HAP-1 (cell line): ENCODE results near the gene SNN.

Source experiments
- DNase-seq, 2 experiments: peaks; one replicate each; pipeline ENCODE4 v3.0.0-alpha.2; 2016 to 2020; ENCODE audit warnings: low spot score in 2 of 2
- H3K27me3 ChIP-seq: fragments of 250-450 bp; sonication (Bioruptor Pico); 2 replicates; pipeline ENCODE4 v1.5.1; 2020; ENCODE audit warnings: low read depth, mild to moderate bottlenecking, moderate library complexity
- H3K36me3 ChIP-seq: fragments of 250-450 bp; sonication (Bioruptor Pico); replicated peaks from 2 replicates; pipeline ENCODE4 v1.5.1; 2020; ENCODE audit warnings: mild to moderate bottlenecking
- H3K4me1 ChIP-seq: fragments of 250-450 bp; sonication (Bioruptor Pico); 2 replicates; pipeline ENCODE4 v1.5.1; 2020; ENCODE audit warnings: mild to moderate bottlenecking
- H3K4me3 ChIP-seq: fragments of 250-450 bp; sonication (Bioruptor Pico); 2 replicates; pipeline ENCODE4 v1.5.1; 2020; ENCODE audit warnings: mild to moderate bottlenecking, moderate library complexity
- H3K9me3 ChIP-seq: fragments of 250-450 bp; sonication (Bioruptor Pico); 2 replicates; pipeline ENCODE4 v1.5.1; 2020; ENCODE audit warnings: mild to moderate bottlenecking, moderate library complexity
- in situ Hi-C: fragments of 300-500 bp; cut with MboI; formaldehyde crosslinking; loops from 3 replicates; pipeline ENCODE4 v1.14.3; 2020; ENCODE audit warnings: low sequenced_read_pairs, inconsistent platforms, mixed read lengths

SNN gene

DNA sequence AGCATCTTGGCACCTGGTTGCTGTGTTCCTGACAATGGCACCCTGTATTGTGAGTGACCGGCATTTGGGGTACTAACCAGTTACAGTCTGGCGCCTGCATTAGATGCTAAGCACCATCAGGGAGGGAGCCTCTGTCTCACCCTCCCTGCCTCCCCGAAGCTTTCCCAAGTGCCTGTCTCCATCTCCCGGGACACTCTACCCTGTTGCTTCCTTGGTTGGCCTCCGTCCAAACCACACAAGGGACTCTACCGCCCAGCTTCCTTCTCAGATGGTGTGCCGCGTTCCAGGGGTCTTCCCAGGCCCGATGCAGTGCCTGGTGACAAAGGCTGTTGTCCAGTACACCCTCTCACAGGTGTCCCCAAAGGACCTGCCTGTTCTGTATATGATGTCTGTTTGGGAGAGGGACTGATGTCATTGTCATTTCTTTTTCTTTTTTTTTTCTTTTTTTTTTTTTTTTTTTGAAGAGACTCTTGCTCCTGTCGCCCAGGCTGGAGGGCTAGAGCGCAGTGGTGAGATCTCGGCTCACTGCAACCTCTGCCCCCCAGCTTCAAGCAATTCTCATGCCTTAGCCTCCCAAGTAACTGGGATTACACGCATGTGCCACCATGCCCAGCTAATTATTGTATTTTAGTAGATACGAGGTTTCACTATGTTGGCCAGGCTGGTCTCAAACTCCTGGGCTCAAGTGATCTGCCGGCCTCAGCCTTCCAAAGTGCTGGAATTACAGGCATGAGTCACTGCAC, 6.7 kb downstream of the SNN start:
- H3K4me1 ChIP-seq = no peaks in the 10 kb centered on the region
- in situ Hi-C loops = no loop called here

DNA sequence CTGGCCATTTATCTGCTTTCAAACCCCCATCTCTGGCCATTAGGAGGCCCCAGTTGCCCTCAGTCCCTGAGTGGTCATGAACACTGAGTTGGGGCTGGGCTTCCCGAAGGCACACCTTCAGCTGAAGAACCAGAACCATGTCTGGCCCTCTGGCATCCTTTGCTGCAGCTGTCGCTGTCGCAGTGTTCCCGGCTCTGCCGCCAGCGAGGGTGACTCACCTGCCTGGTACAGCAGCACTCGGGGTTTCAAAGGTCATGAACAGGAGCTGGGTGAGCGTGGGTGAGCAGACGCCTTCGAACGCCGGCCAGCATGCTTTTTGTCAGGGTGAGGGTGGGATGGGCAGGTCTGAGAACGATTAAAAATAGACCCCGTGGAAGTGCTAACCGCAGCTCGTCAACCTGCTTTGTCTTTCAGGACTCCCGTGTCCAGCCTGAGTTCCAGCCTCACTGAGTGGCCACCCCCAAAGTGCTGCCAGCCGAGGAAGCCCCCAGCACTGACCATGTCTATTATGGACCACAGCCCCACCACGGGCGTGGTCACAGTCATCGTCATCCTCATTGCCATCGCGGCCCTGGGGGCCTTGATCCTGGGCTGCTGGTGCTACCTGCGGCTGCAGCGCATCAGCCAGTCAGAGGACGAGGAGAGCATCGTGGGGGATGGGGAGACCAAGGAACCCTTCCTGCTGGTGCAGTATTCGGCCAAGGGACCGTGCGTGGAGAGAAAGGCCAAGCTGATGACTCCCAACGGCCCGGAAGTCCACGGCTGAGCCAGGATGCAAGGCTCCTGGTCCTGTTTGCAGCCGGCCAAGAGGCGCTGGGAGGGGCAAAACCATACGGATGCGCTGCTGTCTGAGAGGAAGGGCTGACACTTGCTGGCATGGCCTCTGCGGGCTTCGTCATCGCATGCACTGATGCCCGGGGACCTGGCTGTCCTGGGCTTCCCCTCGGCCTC, 7.6 kb downstream of the SNN start:
- Histone ChIP-seq H3K4me1 (no peaks in the 10 kb centered on the region), H3K27me3 (no peaks in the 10 kb centered on the region), H3K4me3 (no peak overlapping the region), H3K36me3 (peaks cover 39% of the 10 kb centered on the region), H3K9me3 (no peaks in the 10 kb centered on the region)
- no peak for DNase-seq
- in situ Hi-C loops = no loop called here

More for the DNA sequence above, 6.7 kb downstream of the SNN start:
- DNase-seq = no peak
- peaks cover 36% of the 10 kb centered on the region for H3K36me3 ChIP-seq
- H3K27me3 ChIP-seq = no peaks in the 10 kb centered on the region
- H3K9me3 ChIP-seq = no peaks in the 10 kb centered on the region
- H3K4me3 ChIP-seq = no peak overlapping the region

DNA sequence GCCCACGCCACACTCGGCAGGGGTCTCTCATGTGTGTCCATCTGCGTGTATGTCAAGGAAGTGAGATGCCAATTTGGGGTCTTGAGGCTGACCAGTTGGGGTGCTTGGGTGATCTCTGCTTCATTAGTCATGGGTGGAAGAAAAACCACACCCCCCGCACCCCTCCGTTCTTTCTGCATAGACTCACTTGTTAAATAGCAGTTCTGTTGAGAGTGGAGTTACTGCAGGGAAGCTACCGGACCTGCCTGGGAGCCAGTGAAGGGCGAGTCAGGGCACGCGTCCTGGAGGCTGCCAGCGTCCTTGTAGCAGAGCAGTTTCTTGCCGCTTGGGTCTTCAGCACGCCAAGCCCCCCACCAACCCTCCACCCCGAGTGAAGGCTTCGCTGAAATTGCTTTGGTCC, 8.5 kb downstream of the SNN start:
- no peak overlapping the region for H3K4me3 ChIP-seq
- peaks cover 39% of the 10 kb centered on the region for H3K36me3 ChIP-seq
- H3K27me3 ChIP-seq = no peaks in the 10 kb centered on the region
- no peaks in the 10 kb centered on the region for H3K4me1 ChIP-seq
- DNase-seq = no peak
- no peaks in the 10 kb centered on the region for H3K9me3 ChIP-seq
- in situ Hi-C loops = no loop called here

DNA sequence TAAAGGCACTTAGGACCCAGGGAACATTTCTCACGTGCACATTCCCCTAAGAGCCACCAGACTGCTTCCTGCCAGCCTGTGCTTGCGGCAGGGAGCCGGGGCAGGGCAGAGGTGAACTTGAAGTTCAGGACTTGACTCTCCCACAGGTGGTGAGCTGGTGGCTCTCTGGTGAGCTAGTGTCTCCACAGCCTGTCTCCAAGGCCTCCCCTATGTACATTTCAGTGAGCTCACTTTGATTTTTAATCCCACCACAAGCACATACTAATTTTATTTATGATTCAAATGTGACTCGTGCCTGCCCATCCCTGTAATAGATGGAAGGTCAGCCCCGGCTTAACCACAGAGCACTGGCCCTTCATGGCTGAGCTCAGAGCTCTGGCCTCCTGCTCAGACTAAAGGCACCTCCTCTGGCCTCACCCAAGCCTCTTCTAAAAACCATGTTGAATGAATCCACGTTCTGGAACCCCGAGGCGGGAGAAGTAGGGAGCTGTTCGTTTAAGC, 9.2 kb downstream of the SNN start:
- Histone ChIP-seq H3K27me3 (no peaks in the 10 kb centered on the region), H3K4me1 (no peaks in the 10 kb centered on the region), H3K4me3 (no peak overlapping the region), H3K36me3 (peaks cover 39% of the 10 kb centered on the region), H3K9me3 (no peaks in the 10 kb centered on the region)
- DNase-seq = no peak
- in situ Hi-C loops = no loop called here

DNA sequence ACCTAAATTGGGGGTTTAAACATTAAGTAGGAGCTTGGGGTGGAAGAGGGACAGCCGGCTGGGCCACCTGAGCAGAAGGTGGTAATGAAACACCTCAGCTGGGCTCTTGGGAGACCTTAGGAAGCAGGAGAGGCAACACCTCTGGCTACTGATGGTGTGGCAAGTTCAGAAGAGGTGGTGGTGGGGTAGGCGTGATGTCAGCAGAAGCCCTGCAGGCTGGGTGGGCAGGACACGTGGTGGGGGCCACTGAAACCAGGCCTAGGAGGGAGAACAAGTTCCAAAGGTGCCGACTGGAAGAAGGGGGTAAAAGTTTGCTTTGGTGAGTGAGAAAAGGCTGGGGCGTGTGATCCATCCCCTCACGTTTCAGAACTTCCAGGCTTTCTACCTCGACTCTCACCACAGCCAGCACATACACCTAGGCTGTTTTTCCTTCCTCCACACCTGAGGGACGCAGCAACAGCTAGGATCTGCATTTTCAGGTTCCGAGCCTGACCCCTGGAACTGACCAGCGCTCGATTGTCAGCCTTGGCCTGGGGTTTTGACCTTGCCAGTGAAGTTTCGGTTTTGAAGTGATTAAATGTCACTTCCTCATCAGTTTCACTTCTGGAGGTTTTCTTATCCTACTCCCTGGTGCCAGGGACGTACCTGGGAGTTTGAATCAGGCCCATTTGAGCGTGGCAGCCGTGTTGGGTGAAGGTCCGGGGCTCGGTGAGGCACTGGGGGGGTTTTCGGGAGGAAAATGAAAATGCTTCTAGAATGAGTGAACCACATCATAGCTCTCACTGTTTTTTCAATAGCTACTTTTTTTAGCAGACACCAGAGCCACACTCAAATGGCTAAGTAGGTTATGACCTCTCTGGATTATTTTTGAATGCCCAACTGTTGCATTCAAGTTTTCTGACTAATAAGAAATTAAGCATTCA, 10.0 kb downstream of the SNN start:
- H3K4me1 ChIP-seq = no peaks in the 10 kb centered on the region
- H3K36me3 ChIP-seq = peaks cover 41% of the 10 kb centered on the region
- H3K9me3 ChIP-seq = no peaks in the 10 kb centered on the region
- no peak overlapping the region for H3K4me3 ChIP-seq
- in situ Hi-C loops = no loop called here
- DNase-seq = no peak
- no peaks in the 10 kb centered on the region for H3K27me3 ChIP-seq

DNA sequence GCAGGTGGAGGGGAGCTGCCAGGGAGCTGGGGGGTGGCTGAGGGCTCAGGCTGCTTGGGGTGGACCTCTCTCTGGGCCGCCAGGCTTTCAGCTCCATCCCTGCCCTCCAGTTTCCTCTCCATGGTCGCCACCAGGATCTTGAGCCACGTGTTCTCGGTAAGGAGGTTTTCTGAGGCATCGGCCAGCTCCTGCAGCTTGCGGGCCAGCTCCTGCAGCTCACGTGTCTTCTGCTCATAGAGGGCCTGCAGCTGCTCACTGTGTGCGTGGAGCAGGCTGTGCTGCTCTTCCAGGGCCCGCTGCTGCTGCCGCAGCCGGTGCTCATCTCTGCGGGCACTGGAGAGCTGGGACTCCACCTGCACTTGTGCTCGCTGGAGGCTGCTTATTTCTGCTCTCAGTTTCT, 11.0 kb downstream of the SNN start:
- Histone ChIP-seq H3K9me3 (no peaks in the 10 kb centered on the region), H3K27me3 (no peaks in the 10 kb centered on the region), H3K4me3 (no peak overlapping the region), H3K36me3 (peaks cover 48% of the 10 kb centered on the region), H3K4me1 (no peaks in the 10 kb centered on the region)
- no peak for DNase-seq
- in situ Hi-C loops = no loop called here

DNA sequence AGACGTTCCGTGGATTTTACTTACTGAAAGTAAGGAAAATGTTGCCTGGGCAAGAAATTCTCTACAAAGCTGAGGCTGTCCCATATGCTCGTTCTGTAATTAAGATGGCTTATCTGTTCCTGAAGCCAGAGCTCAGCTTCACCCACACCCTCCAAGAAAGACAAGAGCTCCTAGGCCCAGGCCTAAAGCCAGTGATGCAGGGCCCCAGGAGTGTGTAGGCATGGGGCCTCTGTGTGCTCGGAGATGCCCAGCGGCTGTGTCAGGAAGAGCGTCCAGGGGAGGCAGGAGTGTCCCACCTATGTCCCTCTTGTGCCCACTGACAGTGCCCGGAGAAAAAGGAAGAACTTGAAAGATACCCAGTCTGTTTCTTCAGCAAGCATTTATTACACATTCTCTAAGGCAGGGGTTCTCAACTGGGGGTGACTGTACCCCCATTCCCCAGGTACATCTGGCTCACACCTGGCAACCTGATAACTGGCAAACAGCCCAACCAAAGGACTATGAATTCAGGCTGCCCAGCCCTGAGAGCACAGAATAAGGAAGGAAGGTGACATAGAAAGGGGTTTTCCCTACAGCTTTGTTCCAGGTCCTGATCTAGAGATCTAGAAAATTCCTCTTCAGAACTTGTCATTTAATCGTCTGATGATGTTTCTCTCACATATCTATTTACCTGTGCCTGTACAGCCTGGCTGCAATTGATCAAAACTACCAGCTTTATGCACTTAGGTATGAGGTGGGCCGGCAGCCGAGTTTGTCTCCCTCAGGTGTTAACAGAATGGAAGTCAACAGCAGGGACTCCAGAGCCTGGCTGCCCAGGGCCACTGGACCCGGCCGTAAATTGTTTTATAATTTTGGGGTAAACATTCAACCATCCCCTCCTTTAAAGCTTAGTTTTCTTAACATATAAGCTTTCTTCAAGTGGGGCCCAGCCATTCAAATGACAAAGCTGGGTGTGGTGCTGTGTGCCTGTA, 12.0 kb downstream of the SNN start:
- H3K4me1 ChIP-seq = no peaks in the 10 kb centered on the region
- no peak for DNase-seq

DNA sequence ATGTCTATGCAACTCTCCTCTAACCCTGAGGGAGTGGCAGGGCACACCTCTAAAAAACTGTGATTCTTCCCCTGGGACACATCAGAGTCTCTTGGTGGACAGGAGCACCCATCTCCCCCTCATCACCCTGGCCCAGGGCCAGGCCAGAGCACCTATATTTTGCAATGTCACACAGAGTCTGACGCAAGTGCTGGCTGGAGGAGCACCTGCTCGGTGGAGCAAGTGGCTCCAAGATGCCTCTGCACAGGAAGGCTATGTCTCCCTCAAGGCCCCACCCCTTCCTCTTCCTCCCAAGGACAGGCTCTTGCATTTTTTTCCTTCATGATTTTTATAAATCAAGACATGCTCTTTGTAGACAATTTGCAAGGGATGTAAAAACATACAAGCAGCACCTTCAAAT, 13.3 kb downstream of the SNN start:
- DNase-seq = no peak
- no peaks in the 10 kb centered on the region for H3K27me3 ChIP-seq

More for the DNA sequence above, 12.0 kb downstream of the SNN start:
- Histone ChIP-seq H3K4me3 (no peak overlapping the region), H3K27me3 (no peaks in the 10 kb centered on the region), H3K9me3 (no peaks in the 10 kb centered on the region), H3K36me3 (peaks cover 52% of the 10 kb centered on the region)
- in situ Hi-C loops = no loop called here

DNA sequence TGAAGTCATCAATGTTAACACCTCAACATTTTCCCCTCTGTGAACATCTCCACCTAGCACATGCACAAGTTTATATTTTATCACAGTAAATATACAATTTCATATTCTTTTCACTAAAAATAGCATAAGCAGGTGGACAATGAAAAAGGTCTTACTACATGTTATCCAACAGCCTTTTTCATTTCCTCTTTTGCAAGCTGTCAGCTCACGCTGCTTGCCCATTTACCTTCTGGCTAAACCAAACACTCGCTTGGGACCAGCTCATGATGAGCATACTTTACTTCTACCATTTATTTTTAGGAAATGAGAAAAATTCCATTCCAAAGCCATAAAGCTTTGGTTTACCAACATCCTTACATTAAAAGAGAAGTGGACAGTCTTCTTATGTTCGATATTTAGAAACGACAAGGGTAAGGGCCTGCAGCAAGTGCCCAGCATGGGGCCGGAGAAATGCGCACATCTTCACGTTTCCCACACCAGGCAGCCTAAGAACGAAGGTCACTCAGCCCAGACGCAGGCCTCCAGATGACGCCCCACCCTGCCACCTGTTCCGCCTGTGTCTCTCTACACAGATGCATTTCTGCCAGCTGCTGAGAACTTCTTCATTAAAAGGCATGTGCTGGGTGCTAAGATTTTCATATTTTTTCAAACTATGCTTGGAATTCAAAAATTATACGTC, 13.9 kb downstream of the SNN start:
- H3K27me3 ChIP-seq = no peaks in the 10 kb centered on the region
- H3K36me3 ChIP-seq = peaks cover 49% of the 10 kb centered on the region
- H3K4me1 ChIP-seq = no peaks in the 10 kb centered on the region
- no peaks in the 10 kb centered on the region for H3K9me3 ChIP-seq
- H3K4me3 ChIP-seq = no peak overlapping the region
- DNase-seq = no peak
- in situ Hi-C loops = no loop called here

More for the DNA sequence above, 13.3 kb downstream of the SNN start:
- Histone ChIP-seq H3K9me3 (no peaks in the 10 kb centered on the region), H3K36me3 (peaks cover 47% of the 10 kb centered on the region), H3K4me1 (no peaks in the 10 kb centered on the region), H3K4me3 (no peak overlapping the region)
- in situ Hi-C loops = no loop called here

DNA sequence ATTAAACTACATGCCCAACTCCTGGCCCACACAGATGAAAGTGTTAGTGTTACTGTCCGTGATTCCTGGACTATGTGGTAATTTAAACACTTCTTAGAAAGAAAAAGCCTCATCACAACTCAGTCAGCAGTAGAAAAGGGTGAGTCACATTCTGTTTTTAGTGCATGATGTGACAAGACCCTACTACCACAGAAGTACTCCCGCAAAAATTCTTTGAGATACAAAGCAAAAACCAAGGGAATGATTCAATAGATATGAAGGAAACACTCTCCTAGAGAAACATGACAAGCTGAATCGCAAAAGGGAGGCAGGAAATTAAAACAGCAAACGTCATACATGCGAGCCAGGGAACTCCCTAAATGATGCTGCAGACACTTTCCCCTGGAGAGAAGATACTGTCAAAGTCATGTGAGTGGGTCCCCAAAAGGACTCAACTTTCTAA, 14.4 kb downstream of the SNN start:
- in situ Hi-C loops = no loop called here
- no peak for DNase-seq
- no peaks in the 10 kb centered on the region for H3K9me3 ChIP-seq
- no peaks in the 10 kb centered on the region for H3K4me1 ChIP-seq
- no peaks in the 10 kb centered on the region for H3K27me3 ChIP-seq
- H3K36me3 ChIP-seq = peaks cover 50% of the 10 kb centered on the region
- no peak overlapping the region for H3K4me3 ChIP-seq

DNA sequence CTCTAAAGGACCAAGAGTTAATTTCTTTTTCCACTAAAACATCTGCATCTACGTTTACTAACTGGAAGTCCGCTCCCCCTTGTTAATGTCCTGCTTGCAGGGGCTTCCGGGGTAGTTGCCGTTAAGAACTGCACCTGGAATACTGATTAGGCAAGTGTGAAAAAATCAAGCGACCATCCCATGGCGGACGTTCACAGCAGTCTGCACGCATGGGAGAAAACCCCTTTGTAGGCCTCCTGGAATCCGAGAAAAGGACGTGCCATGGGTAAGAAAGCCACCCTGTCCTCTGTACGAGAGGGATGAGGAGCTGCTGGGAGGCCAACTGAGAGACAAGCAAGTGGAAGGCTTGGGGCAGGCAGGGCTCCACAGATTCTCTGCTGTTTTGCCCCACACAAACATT, 14.9 kb downstream of the SNN start:
- no peaks in the 10 kb centered on the region for H3K27me3 ChIP-seq
- no peak for DNase-seq
- no peak overlapping the region for H3K4me3 ChIP-seq
- no peaks in the 10 kb centered on the region for H3K4me1 ChIP-seq
- H3K36me3 ChIP-seq = peaks cover 50% of the 10 kb centered on the region
- in situ Hi-C loops = no loop called here
- H3K9me3 ChIP-seq = no peaks in the 10 kb centered on the region
